Heart left ventricle (tissue), 16 donors: ENCODE measurements around the gene RPL31. TPM values are rescaled to one million over a fixed set of nuclear protein-coding genes. Genes with fewer than 3 reads are reported as not detected.

Experiments
- ATAC-seq, 4 donors: fragments of 200-7000 bp; cut with Tn5 transposase; one replicate each; pipeline ENCODE4 v1.9.1; 2020 to 2022; ENCODE audit warnings: moderate library complexity in 4 of 4, mild to moderate bottlenecking in 3 of 4, moderate number of reproducible peaks in 1 of 4
- DNase-seq, 5 donors: peaks; one replicate each; pipeline ENCODE4 v3.0.0-alpha.2; 2020
- H3K27ac ChIP-seq, 12 donors: fragments of 200-600 bp; sonication (generic) in 4 of 12; one replicate each; pipeline versions ENCODE4 v1.5.0 to v1.8.0; 2016 to 2022; ENCODE audit warnings: mild to moderate bottlenecking in 2 of 12
- H3K27me3 ChIP-seq, 9 donors: fragments of 200-600 bp; sonication (generic) in 2 of 9; one replicate each; pipeline versions ENCODE4 v1.5.1 to v1.8.0; 2016 to 2022; ENCODE audit warnings: mild to moderate bottlenecking in 3 of 9
- H3K36me3 ChIP-seq, 9 donors: fragments of 200-600 bp; sonication (generic) in 2 of 9; one replicate each; pipeline versions ENCODE4 v1.5.0 to v1.8.0; 2018 to 2022; ENCODE audit warnings: mild to moderate bottlenecking in 2 of 9
- H3K4me1 ChIP-seq, 12 donors: fragments of 200-600 bp; sonication (generic) in 4 of 12; one replicate each; pipeline versions ENCODE4 v1.5.0 to v1.8.0; 2016 to 2022; ENCODE audit warnings: mild to moderate bottlenecking in 3 of 12
- H3K4me3 ChIP-seq, 12 donors: fragments of 200-600 bp; sonication (generic) in 4 of 12; one replicate each; pipeline versions ENCODE4 v1.5.0 to v1.8.0; 2017 to 2022; ENCODE audit warnings: mild to moderate bottlenecking in 9 of 12, moderate library complexity in 4 of 12
- H3K9me3 ChIP-seq, 12 donors: fragments of 200-600 bp; sonication (generic) in 4 of 12; one replicate each; pipeline versions ENCODE4 v1.5.0 to v1.8.0; 2016 to 2022; ENCODE audit warnings: mild to moderate bottlenecking in 1 of 12
- CTCF ChIP-seq, 12 donors: fragments of 200-600 bp; sonication (generic) in 4 of 12; IDR thresholded peaks; one replicate each; pipeline versions ENCODE4 v1.5.0 to v1.8.0; 2018 to 2022; ENCODE audit warnings: antibody characterized with exemption in 12 of 12, mild to moderate bottlenecking in 5 of 12
- POLR2A ChIP-seq, 2 donors: fragments of 450-650 bp; IDR thresholded peaks; one replicate each; pipeline ENCODE4 v1.6.1; 2017; ENCODE audit warnings: antibody characterized with exemption in 2 of 2, mild to moderate bottlenecking in 2 of 2, moderate library complexity in 2 of 2
- WGBS, 4 donors: extraction: QIAGEN DNeasy Blood & Tissue Kit in 2 of 4; methylation state at CpG; one replicate each; pipeline versions ENCODE4 v1.1.5 to v1.1.7; 2013 to 2018; 5-methylcytosine and 5-hydroxymethylcytosine counted together
- intact Hi-C, 10 donors: fragments of 100-400 bp; cut with DNase I; formaldehyde crosslinking; loops; one replicate each; pipeline versions ENCODE4 v1.11.1 to v1.14.2; 2022
- polyA plus RNA-seq, 2 donors: library from polyadenylated mRNA; stranded (reverse); fragments of 200-250 nt; gene quantifications; one replicate each; pipeline ENCODE4 v1.2.3, GENCODE V29; 2013
- total RNA-seq, 9 donors: library from RNA; depleted of rRNA in 2 of 9; stranded (reverse); fragments of >200 nt in 2 of 9; fragmentation: NEBNext Ultra II Directional in 3 of 9; extraction: Animal tissue kit (Norgen Biotek cat#: 25700) in 3 of 9; gene quantifications; one replicate each; pipeline versions ENCODE4 v1.1.0 to v1.2.4, GENCODE V29; 2016 to 2023
- donor health status: ischemic (EF 13 %, LVEDD 7.1; RV severe dilation, severe dysfunction).
- donor health status: healthy with polysubstance abuse.
- donor health status: DM: no; HTN: yes; CAD: no.
- donor health status: DM: no; HTN: no; CAD: no.
- donor health status: ischemic (EF 25% LVEDD 6.9; RV normal size, moderate dysfunction).
- donor health status: ischemic (EF 25% LVEDD 5.7; RV mildly dilated, moderate dysfunction).
- donor health status: healthy.
- donor health status: DM: yes; HTN: yes; CAD: no.
- donor health status: ischemic (EF 35%, LVEDD 5.7; RV mildly dilated, moderate dysfunction).
- donor health status: nonischemic (EF 11% LVEDD 7.7; RV severe dilation, severe dysfunction).
- donor health status: DM: yes; HTN: yes; CAD: no.
- donor health status: PGD.
- donor health status: ischemic (EF 29% LVEDD 5.4; RV normal size, mild dysfunction).
- donor health status: nonischemic (EF 23%, LVEDD 6.1; RV moderate dilation, normal function).

Gene RPL31
- total and polyA plus RNA-seq, 11 donors: 383 to 3,831 (median 752) TPM

- no peak overlapping the region for H3K4me3 ChIP-seq
- intact Hi-C loops: no loop called here
- no peak overlapping the region for H3K27ac ChIP-seq
- no peak for ATAC-seq
- no peak for TF ChIP-seq CTCF (IDR thresholded peaks at IDR 0.05)
- no peak for TF ChIP-seq POLR2A (IDR thresholded peaks at IDR 0.05)
- WGBS, 4 donors: 79 to 87% (median 83%) methylated on average over 12 of the region's 12 CpGs
- H3K9me3 ChIP-seq: no peaks in the 10 kb centered on the region
- no peak for DNase-seq
- H3K36me3 ChIP-seq: peaks cover 0 to 47% (median 18%) of the 10 kb centered on the region in 9 donors
- peaks cover 0 to 15% (median 7%) of the 10 kb centered on the region in 12 donors for H3K4me1 ChIP-seq
- no peaks in the 10 kb centered on the region for H3K27me3 ChIP-seq
These were observed 37.9 kb upstream of the RPL31 start for GRCh38 chr2:100964222-100964621.

GRCh38 chr2:100964681-100965169 is 37.4 kb upstream of the RPL31 start:
- TF ChIP-seq CTCF (IDR thresholded peaks at IDR 0.05) (no peak), POLR2A (IDR thresholded peaks at IDR 0.05) (no peak)
- WGBS, 4 donors: 69 to 82% (median 73%) methylated on average over 11 of the region's 11 CpGs
- no peaks in the 10 kb centered on the region for H3K9me3 ChIP-seq
- H3K27ac ChIP-seq: peak overlapping the region in 1 of 12 donors; percentile 13
- H3K27me3 ChIP-seq: no peaks in the 10 kb centered on the region
- H3K4me3 ChIP-seq: no peak overlapping the region
- ATAC-seq (no peak), DNase-seq (no peak)
- H3K4me1 ChIP-seq: peaks cover 0 to 14% (median 7%) of the 10 kb centered on the region in 12 donors
- H3K36me3 ChIP-seq: peaks cover 0 to 52% (median 21%) of the 10 kb centered on the region in 9 donors
- intact Hi-C loops: no loop called here

- H3K4me1 ChIP-seq: peaks cover 0 to 14% (median 7%) of the 10 kb centered on the region in 12 donors
- ATAC-seq: no peak
- 96 to 99% (median 98%) methylated on average over 5 of the region's 5 CpGs for WGBS, 4 donors
- H3K36me3 ChIP-seq: peaks cover 0 to 61% (median 30%) of the 10 kb centered on the region in 9 donors
- no peak for TF ChIP-seq POLR2A (IDR thresholded peaks at IDR 0.05)
- no peak for TF ChIP-seq CTCF (IDR thresholded peaks at IDR 0.05)
- no peak overlapping the region for H3K27ac ChIP-seq
- no peak overlapping the region for H3K4me3 ChIP-seq
- H3K9me3 ChIP-seq: no peaks in the 10 kb centered on the region
- no peak for DNase-seq
- intact Hi-C loops: no loop called here
- no peaks in the 10 kb centered on the region for H3K27me3 ChIP-seq
These were observed 36.5 kb upstream of the RPL31 start for GRCh38 chr2:100965596-100965995.

- H3K36me3 ChIP-seq: peaks cover 0 to 82% (median 48%) of the 10 kb centered on the region in 9 donors
- WGBS, 4 donors: 83 to 91% (median 90%) methylated on average over 8 of the region's 8 CpGs
These were observed 34.4 kb upstream of the RPL31 start for GRCh38 chr2:100967716-100968115.

More at GRCh38 chr2:100967716-100968115, 34.4 kb upstream of the RPL31 start:
- Histone ChIP-seq H3K4me1 (peaks cover 0 to 5% (median 0%) of the 10 kb centered on the region in 12 donors), H3K4me3 (no peak overlapping the region), H3K27me3 (no peaks in the 10 kb centered on the region), H3K27ac (no peak overlapping the region), H3K9me3 (no peaks in the 10 kb centered on the region)
- no peak for ATAC-seq
- intact Hi-C loops: no loop called here
- TF ChIP-seq POLR2A (IDR thresholded peaks at IDR 0.05) (no peak), CTCF (IDR thresholded peaks at IDR 0.05) (no peak)
- no peak for DNase-seq
